Measurements from ENCODE around the gene NSDHL.

Gene NSDHL

GRCh38 chrX:152895724-152896420, 65.0 kb downstream of the NSDHL start:
- Histone ChIP-seq H3K27ac (no peak overlapping the region), H3K27me3 (no peaks in the 10 kb centered on the region), H3K4me1 (no peaks in the 10 kb centered on the region), H3K36me3 (no peaks in the 10 kb centered on the region), H3K4me3 (no peak overlapping the region), H3K9me3 (no peaks in the 10 kb centered on the region)
- no peak for TF ChIP-seq CTCF (IDR thresholded peaks at IDR 0.05)
- intact Hi-C loops (cut with DNase I; ENCODE audit: low total_unique reads) = no loop called here
- no peak for DNase-seq

GRCh38 chrX:152896450-152896849, 65.6 kb downstream of the NSDHL start:
- no peak overlapping the region for H3K4me3 ChIP-seq
- no peaks in the 10 kb centered on the region for H3K9me3 ChIP-seq
- no peaks in the 10 kb centered on the region for H3K36me3 ChIP-seq
- H3K27ac ChIP-seq = no peak overlapping the region
- no peak for DNase-seq
- intact Hi-C loops (cut with DNase I; ENCODE audit: low total_unique reads) = no loop called here
- TF ChIP-seq CTCF (IDR thresholded peaks at IDR 0.05) = no peak
- H3K27me3 ChIP-seq = no peaks in the 10 kb centered on the region
- H3K4me1 ChIP-seq = no peaks in the 10 kb centered on the region

- no peak for DNase-seq
Measured at GRCh38 chrX:152897222-152898131, 66.6 kb downstream of the NSDHL start, which contains the start of gene ZNF185. Gene ZNF185 (plus strand): TSS chrX:152898067. CDS start chrX:152914490, 16,423 bp downstream.

GRCh38 chrX:152898442-152898841, 67.6 kb downstream of the NSDHL start:
- peak overlapping the region; percentile 41 to 49 for H3K4me3 ChIP-seq
- peaks cover 0 to 5% (median 0%) of the 10 kb centered on the region in 4 donors for H3K4me1 ChIP-seq
- no peak overlapping the region for H3K27ac ChIP-seq
- DNase-seq = no peak
- H3K9me3 ChIP-seq = no peaks in the 10 kb centered on the region
- no peaks in the 10 kb centered on the region for H3K36me3 ChIP-seq
- intact Hi-C loops (cut with DNase I; ENCODE audit: low total_unique reads) = no loop called here
- no peak for TF ChIP-seq CTCF (IDR thresholded peaks at IDR 0.05)
- H3K27me3 ChIP-seq = no peaks in the 10 kb centered on the region

More at GRCh38 chrX:152897222-152898131, 66.6 kb downstream of the NSDHL start, which contains the start of gene ZNF185:
- Histone ChIP-seq H3K27me3 (no peaks in the 10 kb centered on the region), H3K27ac (no peak within 1 kb of the TSS), H3K4me3 (peak within 1 kb of the TSS; percentile 41 to 49), H3K4me1 (peaks cover 0 to 5% (median 0%) of the 10 kb centered on the region in 4 donors), H3K9me3 (no peaks in the 10 kb centered on the region), H3K36me3 (no peaks in the 10 kb centered on the region)
- intact Hi-C loops (cut with DNase I; ENCODE audit: low total_unique reads) = no loop called here
- TF ChIP-seq CTCF (IDR thresholded peaks at IDR 0.05) = no peak

- Histone ChIP-seq H3K36me3 (no peaks in the 10 kb centered on the region), H3K4me1 (peaks cover 0 to 5% (median 0%) of the 10 kb centered on the region in 4 donors), H3K9me3 (no peaks in the 10 kb centered on the region), H3K27me3 (no peaks in the 10 kb centered on the region), H3K4me3 (no peak overlapping the region), H3K27ac (no peak overlapping the region)
- intact Hi-C loops (cut with DNase I; ENCODE audit: low total_unique reads) = no loop called here
- no peak for DNase-seq
- no peak for TF ChIP-seq CTCF (IDR thresholded peaks at IDR 0.05)
Measured at GRCh38 chrX:152899111-152899873, 68.4 kb downstream of the NSDHL start.
